ENCODE data around the gene EVL. TPM values are rescaled to one million over a fixed set of nuclear protein-coding genes. Genes with fewer than 3 reads are reported as not detected.

Gene EVL
- total RNA-seq, 4 donors from 2014 or later, result 33.7 to 148 (median 56.1) TPM

DNA sequence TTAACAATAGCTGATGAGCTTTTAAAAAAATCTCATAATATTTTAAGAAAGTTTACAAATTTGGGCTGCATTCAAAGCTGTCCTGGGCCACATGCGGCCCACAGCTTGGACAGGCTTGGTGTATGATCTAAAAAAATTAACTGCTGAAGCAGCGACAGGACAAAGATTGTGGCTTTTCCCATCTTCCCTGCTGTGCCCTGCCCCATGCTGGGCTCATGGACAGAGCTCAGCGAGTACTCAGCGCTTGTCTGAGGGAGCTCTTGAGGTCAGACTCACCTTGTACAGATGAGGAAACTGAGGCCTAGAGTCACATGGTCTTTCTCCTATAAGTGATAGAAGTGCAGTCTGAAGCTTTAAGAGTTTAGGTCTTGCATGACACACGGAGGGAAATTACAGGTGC, 15.0 kb downstream of the EVL start:
- DNase-seq (ENCODE audit: low spot score), result no peak
- TF ChIP-seq, protein P1, sequence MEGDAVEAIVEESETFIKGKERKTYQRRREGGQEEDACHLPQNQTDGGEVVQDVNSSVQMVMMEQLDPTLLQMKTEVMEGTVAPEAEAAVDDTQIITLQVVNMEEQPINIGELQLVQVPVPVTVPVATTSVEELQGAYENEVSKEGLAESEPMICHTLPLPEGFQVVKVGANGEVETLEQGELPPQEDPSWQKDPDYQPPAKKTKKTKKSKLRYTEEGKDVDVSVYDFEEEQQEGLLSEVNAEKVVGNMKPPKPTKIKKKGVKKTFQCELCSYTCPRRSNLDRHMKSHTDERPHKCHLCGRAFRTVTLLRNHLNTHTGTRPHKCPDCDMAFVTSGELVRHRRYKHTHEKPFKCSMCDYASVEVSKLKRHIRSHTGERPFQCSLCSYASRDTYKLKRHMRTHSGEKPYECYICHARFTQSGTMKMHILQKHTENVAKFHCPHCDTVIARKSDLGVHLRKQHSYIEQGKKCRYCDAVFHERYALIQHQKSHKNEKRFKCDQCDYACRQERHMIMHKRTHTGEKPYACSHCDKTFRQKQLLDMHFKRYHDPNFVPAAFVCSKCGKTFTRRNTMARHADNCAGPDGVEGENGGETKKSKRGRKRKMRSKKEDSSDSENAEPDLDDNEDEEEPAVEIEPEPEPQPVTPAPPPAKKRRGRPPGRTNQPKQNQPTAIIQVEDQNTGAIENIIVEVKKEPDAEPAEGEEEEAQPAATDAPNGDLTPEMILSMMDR (IDR thresholded peaks at IDR 0.05), result no peak
- no peak for ATAC-seq (ENCODE audit: low FRiP score)

GRCh38 chr14:100081997-100082625, 16.9 kb downstream of the EVL start:
- TF ChIP-seq, protein P1 (IDR thresholded peaks at IDR 0.05), result no peak
- ATAC-seq (ENCODE audit: low FRiP score) (no peak), DNase-seq (ENCODE audit: low spot score) (no peak)

DNA sequence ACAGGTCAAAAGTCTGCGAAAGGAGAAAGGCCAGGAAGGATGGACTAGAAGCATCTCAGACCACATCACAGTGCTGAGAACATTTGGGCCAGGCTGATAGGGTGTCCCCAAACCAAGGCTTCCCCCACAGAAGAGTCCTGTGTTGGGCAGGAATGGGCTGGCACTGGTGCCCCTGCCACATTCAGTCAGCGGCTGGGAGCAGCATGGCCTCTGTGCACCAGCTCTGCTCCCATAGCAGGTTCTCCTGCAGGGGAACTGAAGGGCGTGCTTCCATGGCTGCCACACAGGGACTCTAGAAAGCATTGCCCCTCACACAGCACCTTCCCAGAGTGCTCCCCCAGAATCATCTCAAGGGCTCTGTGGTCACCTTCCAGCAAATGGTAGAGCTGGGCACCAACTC, 17.5 kb downstream of the EVL start:
- no peak for ATAC-seq (ENCODE audit: low FRiP score)
- DNase-seq (ENCODE audit: low spot score), result no peak
- TF ChIP-seq, protein P1 (IDR thresholded peaks at IDR 0.05), result no peak

DNA sequence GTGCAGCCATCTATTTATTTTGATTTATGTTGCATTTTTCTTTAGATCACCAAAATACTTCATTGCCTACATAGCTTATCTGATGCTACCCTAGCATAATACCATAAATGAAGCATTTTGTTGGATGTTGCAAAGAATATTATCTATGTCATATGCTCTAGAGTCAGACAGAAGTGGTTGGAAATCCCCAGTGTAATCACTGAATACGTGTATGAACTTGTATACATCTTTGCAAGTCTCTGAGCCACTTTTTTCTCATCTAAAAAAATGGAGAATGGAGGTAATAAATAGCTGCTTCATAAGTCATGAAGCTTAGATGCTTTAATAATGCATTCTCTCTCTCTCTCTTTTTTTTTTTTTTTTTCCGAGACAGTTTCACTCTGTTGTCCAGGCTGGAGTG, 18.5 kb downstream of the EVL start:
- DNase-seq (ENCODE audit: low spot score) (no peak), ATAC-seq (ENCODE audit: low FRiP score) (no peak)
- TF ChIP-seq, protein P1 (IDR thresholded peaks at IDR 0.05), result no peak

DNA sequence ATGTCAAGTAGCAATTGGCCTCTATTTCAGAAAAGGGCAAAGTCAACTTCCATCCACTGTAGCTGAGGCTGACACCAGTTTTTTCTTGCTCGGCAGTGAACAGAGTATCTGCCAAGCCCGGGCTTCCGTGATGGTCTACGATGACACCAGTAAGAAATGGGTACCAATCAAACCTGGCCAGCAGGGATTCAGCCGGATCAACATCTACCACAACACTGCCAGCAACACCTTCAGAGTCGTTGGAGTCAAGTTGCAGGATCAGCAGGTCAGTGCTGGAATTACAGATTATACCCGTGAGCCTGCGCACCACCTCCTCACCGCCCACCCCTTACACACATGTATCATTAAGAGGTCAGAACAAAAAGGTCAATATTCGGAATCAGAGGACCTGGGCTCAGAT, 19.4 kb downstream of the EVL start:
- ATAC-seq (ENCODE audit: low FRiP score) (no peak), DNase-seq (ENCODE audit: low spot score) (no peak)
- TF ChIP-seq, protein P1 (IDR thresholded peaks at IDR 0.05), result no peak

DNA sequence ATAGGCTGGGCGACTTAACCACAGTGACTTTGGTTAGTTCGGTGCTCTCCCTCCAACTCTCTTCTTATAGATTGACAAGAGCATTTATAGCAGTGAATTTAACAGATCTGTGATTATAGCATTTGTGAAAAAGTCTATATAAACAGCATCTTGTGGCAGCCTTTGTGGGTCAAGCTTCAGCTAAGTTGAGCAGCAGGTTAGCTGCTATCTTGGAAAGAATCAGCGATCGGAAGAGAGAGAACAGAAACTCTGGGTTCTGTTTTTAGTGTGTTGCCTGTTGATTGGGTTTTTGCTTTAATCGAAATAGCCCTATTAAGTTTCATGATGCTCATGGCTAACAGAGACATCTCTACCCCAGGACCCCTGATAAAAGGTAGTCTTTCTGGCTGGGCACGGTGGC, 20.2 kb downstream of the EVL start:
- no peak for DNase-seq (ENCODE audit: low spot score)
- ATAC-seq (ENCODE audit: low FRiP score), result no peak
- TF ChIP-seq, protein P1 (IDR thresholded peaks at IDR 0.05), result no peak

- DNase-seq (ENCODE audit: low spot score) (no peak), ATAC-seq (ENCODE audit: low FRiP score) (no peak)
- TF ChIP-seq, protein P1 (IDR thresholded peaks at IDR 0.05), result no peak
These were observed 21.1 kb downstream of the EVL start for GRCh38 chr14:100086361-100086760.
